Neural progenitor cell (in vitro differentiated cells): ENCODE measurements around the gene MSLN. TPM values are rescaled to one million over a fixed set of nuclear protein-coding genes. Genes with fewer than 3 reads are reported as not detected.

Experiments used
- DNase-seq: peaks from one replicate; pipeline ENCODE4 v3.0.0-alpha.2; 2016; ENCODE audit warnings: low spot score
- H2AFZ ChIP-seq: fragments of 200-600 bp; sonication (generic); replicated peaks from 2 replicates; pipeline ENCODE4 v1.6.1; 2016; ENCODE audit warnings: antibody characterized with exemption
- H3F3A ChIP-seq: fragments of 200-600 bp; sonication (generic); 2 replicates; pipeline ENCODE4 v1.6.1; 2016; ENCODE audit warnings: antibody characterized with exemption, low read depth
- H3K27ac ChIP-seq: fragments of 200-600 bp; sonication (generic); 2 replicates; pipeline ENCODE4 v1.5.1; 2016; ENCODE audit warnings: mild to moderate bottlenecking
- H3K27me3 ChIP-seq: fragments of 200-600 bp; sonication (generic); 2 replicates; pipeline ENCODE4 v1.6.1; 2016; ENCODE audit warnings: mild to moderate bottlenecking, moderate library complexity
- H3K36me3 ChIP-seq: fragments of 200-600 bp; sonication (generic); 2 replicates; pipeline ENCODE4 v1.5.1; 2016
- H3K4me1 ChIP-seq: fragments of 200-600 bp; sonication (generic); 2 replicates; pipeline ENCODE4 v1.6.1; 2016; ENCODE audit warnings: mixed run types
- H3K4me2 ChIP-seq: fragments of 200-600 bp; sonication (generic); 2 replicates; pipeline ENCODE4 v1.6.1; 2016
- H3K4me3 ChIP-seq: fragments of 200-600 bp; sonication (generic); 2 replicates; pipeline ENCODE4 v1.5.1; 2016
- H3K79me2 ChIP-seq: fragments of 200-600 bp; sonication (generic); 2 replicates; pipeline ENCODE4 v1.6.1; 2016; ENCODE audit warnings: low read depth
- H3K9ac ChIP-seq: fragments of 200-600 bp; sonication (generic); 2 replicates; pipeline ENCODE4 v1.6.1; 2016
- H3K9me3 ChIP-seq: fragments of 200-600 bp; sonication (generic); 2 replicates; pipeline ENCODE4 v1.5.1; 2016; ENCODE audit warnings: low read depth
- H4K20me1 ChIP-seq: fragments of 200-600 bp; sonication (generic); 2 replicates; pipeline ENCODE4 v1.6.1; 2016; ENCODE audit warnings: low read depth
- H3K27ac Mint-ChIP-seq: 3 replicates; pipeline ENCODE4 v1.8.0; 2021; ENCODE audit warnings: mixed read lengths
- H3K27me3 Mint-ChIP-seq: 2 replicates; pipeline ENCODE4 v1.8.0; 2022; ENCODE audit warnings: low read depth, mild to moderate bottlenecking, inconsistent platforms, moderate library complexity, mixed read lengths; ENCODE audit not compliant: insufficient read depth
- H3K36me3 Mint-ChIP-seq: 3 replicates; pipeline ENCODE4 v1.8.0; 2021; ENCODE audit warnings: mixed read lengths
- H3K4me1 Mint-ChIP-seq: 3 replicates; pipeline ENCODE4 v1.8.0; 2021; ENCODE audit warnings: mixed read lengths
- H3K4me3 Mint-ChIP-seq: 3 replicates; pipeline ENCODE4 v1.8.0; 2021; ENCODE audit warnings: mild to moderate bottlenecking, moderate library complexity, mixed read lengths
- H3K9me3 Mint-ChIP-seq: 3 replicates; pipeline ENCODE4 v1.8.0; 2020; ENCODE audit warnings: mixed read lengths
- EZH2 ChIP-seq: fragments of 200-600 bp; sonication (generic); IDR thresholded peaks from 2 replicates; pipeline ENCODE4 v1.6.1; 2017; ENCODE audit warnings: antibody characterized with exemption, mild to moderate bottlenecking, moderate library complexity
- EZH2phosphoT487 ChIP-seq: fragments of 200-600 bp; sonication (generic); IDR thresholded peaks from 2 replicates; pipeline ENCODE4 v1.6.1; 2017; ENCODE audit warnings: antibody characterized with exemption
- total RNA-seq: library from RNA; depleted of rRNA; stranded (reverse); fragments of >200 nt; gene quantifications from 2 replicates; pipeline ENCODE4 v1.2.3, GENCODE V29; 2015; ENCODE audit warnings: low replicate concordance
- TF ChIP-seq, protein P1 (sequence below): fragments of 200-600 bp; sonication (generic); IDR thresholded peaks from 2 replicates; pipeline ENCODE4 v1.5.1; 2017; ENCODE audit warnings: antibody characterized with exemption, mild to moderate bottlenecking

Gene MSLN
- total RNA-seq, 1 donor from 2014 or later, result 0.82 TPM

- Histone ChIP-seq H3K4me1 (peaks cover 10% of the 10 kb centered on the region), H3K79me2 (peaks cover 13% of the 10 kb centered on the region), H3K9me3 (no peaks in the 10 kb centered on the region), H2AFZ (no peak overlapping the region), H4K20me1 (peaks cover 8% of the 10 kb centered on the region), H3K27me3 (peaks cover 52% of the 10 kb centered on the region), H3F3A (peaks cover 21% of the 10 kb centered on the region), H3K27ac (no peak overlapping the region), H3K4me3 (no peak overlapping the region), H3K9ac (no peak overlapping the region), H3K36me3 (no peaks in the 10 kb centered on the region), H3K4me2 (no peak overlapping the region)
- Mint-ChIP-seq H3K27ac (no peak overlapping the region), H3K4me1 (peaks cover 7% of the 10 kb centered on the region), H3K4me3 (no peak overlapping the region), H3K9me3 (peaks cover 8% of the 10 kb centered on the region), H3K27me3 (peaks cover 6% of the 10 kb centered on the region), H3K36me3 (peaks cover 6% of the 10 kb centered on the region)
- TF ChIP-seq, protein P1, sequence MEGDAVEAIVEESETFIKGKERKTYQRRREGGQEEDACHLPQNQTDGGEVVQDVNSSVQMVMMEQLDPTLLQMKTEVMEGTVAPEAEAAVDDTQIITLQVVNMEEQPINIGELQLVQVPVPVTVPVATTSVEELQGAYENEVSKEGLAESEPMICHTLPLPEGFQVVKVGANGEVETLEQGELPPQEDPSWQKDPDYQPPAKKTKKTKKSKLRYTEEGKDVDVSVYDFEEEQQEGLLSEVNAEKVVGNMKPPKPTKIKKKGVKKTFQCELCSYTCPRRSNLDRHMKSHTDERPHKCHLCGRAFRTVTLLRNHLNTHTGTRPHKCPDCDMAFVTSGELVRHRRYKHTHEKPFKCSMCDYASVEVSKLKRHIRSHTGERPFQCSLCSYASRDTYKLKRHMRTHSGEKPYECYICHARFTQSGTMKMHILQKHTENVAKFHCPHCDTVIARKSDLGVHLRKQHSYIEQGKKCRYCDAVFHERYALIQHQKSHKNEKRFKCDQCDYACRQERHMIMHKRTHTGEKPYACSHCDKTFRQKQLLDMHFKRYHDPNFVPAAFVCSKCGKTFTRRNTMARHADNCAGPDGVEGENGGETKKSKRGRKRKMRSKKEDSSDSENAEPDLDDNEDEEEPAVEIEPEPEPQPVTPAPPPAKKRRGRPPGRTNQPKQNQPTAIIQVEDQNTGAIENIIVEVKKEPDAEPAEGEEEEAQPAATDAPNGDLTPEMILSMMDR, result no peak
- TF ChIP-seq EZH2, result no peak
- no peak for TF ChIP-seq EZH2phosphoT487
- no peak for DNase-seq
These were observed 44.9 kb downstream of the MSLN start for GRCh38 chr16:805474-805873.

- TF ChIP-seq, protein P1, result no peak
- TF ChIP-seq EZH2 (no peak), EZH2phosphoT487 (no peak)
- Mint-ChIP-seq H3K27ac (peak overlapping the region; percentile 88), H3K4me3 (peak overlapping the region; percentile 96), H3K9me3 (peaks cover 8% of the 10 kb centered on the region), H3K4me1 (peaks cover 7% of the 10 kb centered on the region), H3K36me3 (peaks cover 6% of the 10 kb centered on the region), H3K27me3 (peaks cover 13% of the 10 kb centered on the region)
- H3K9ac ChIP-seq, result peak overlapping the region; percentile 66
- peak; percentile 97 for DNase-seq
- no peaks in the 10 kb centered on the region for H3K36me3 ChIP-seq
- H3K4me3 ChIP-seq, result peak overlapping the region; percentile 77
- peak overlapping the region; percentile 88 for H3K4me2 ChIP-seq
- H3K79me2 ChIP-seq, result peaks cover 13% of the 10 kb centered on the region
- H2AFZ ChIP-seq, result peak overlapping the region; percentile 78
- peaks cover 14% of the 10 kb centered on the region for H3F3A ChIP-seq
- peak overlapping the region; percentile 62 for H3K27ac ChIP-seq
- no peaks in the 10 kb centered on the region for H3K4me1 ChIP-seq
- peaks cover 36% of the 10 kb centered on the region for H3K27me3 ChIP-seq
- no peaks in the 10 kb centered on the region for H4K20me1 ChIP-seq
- H3K9me3 ChIP-seq, result no peaks in the 10 kb centered on the region
These were observed 47.0 kb downstream of the MSLN start for GRCh38 chr16:807347-808084.

- H4K20me1 ChIP-seq, result no peaks in the 10 kb centered on the region
- H3K36me3 ChIP-seq, result no peaks in the 10 kb centered on the region
- H3K27ac ChIP-seq, result no peak overlapping the region
- peak overlapping the region; percentile 88 for H3K4me2 ChIP-seq
- H3K36me3 Mint-ChIP-seq, result peaks cover 6% of the 10 kb centered on the region
- no peaks in the 10 kb centered on the region for H3K4me1 ChIP-seq
- H3K9ac ChIP-seq, result no peak overlapping the region
- H3K27ac Mint-ChIP-seq, result peak overlapping the region; percentile 88
- DNase-seq, result no peak
- peaks cover 36% of the 10 kb centered on the region for H3K27me3 ChIP-seq
- peak overlapping the region; percentile 78 for H2AFZ ChIP-seq
- H3K79me2 ChIP-seq, result peaks cover 13% of the 10 kb centered on the region
- H3K9me3 ChIP-seq, result no peaks in the 10 kb centered on the region
- TF ChIP-seq EZH2 (no peak), EZH2phosphoT487 (no peak)
- TF ChIP-seq, protein P1, result no peak
- H3K4me1 Mint-ChIP-seq, result peaks cover 7% of the 10 kb centered on the region
- peak overlapping the region; percentile 77 for H3K4me3 ChIP-seq
- H3F3A ChIP-seq, result peaks cover 19% of the 10 kb centered on the region
- H3K27me3 Mint-ChIP-seq, result peaks cover 16% of the 10 kb centered on the region
- H3K9me3 Mint-ChIP-seq, result peaks cover 8% of the 10 kb centered on the region
- H3K4me3 Mint-ChIP-seq, result peak overlapping the region; percentile 96
These were observed 47.5 kb downstream of the MSLN start for GRCh38 chr16:808085-808386.
